Measurements from ENCODE around the gene LDB3.
A peak's percentile ranks its signal among the peaks of the same experiment; 100 is the strongest.

LDB3 gene

GRCh38 chr10:86689146-86689545, 20.8 kb downstream of the LDB3 start:
- DNase-seq = no peak

GRCh38 chr10:86690231-86690630, 21.9 kb downstream of the LDB3 start:
- DNase-seq = no peak

GRCh38 chr10:86690657-86691084, 22.4 kb downstream of the LDB3 start:
- DNase-seq = no peak

GRCh38 chr10:86691333-86692022, 23.2 kb downstream of the LDB3 start:
- no peak for DNase-seq

- DNase-seq = no peak
Observed at GRCh38 chr10:86692023-86692514, 23.8 kb downstream of the LDB3 start.

- DNase-seq = no peak
Observed at GRCh38 chr10:86692664-86693063, 24.4 kb downstream of the LDB3 start.

GRCh38 chr10:86693275-86693674, 25.0 kb downstream of the LDB3 start:
- DNase-seq = no peak

- DNase-seq = peak; percentile 42
Observed at GRCh38 chr10:86693721-86694369, 25.5 kb downstream of the LDB3 start.

GRCh38 chr10:86698207-86698940, 30.1 kb downstream of the LDB3 start:
- DNase-seq = no peak

- no peak for DNase-seq
Observed at GRCh38 chr10:86699125-86699524, 30.8 kb downstream of the LDB3 start.

GRCh38 chr10:86699541-86699940, 31.2 kb downstream of the LDB3 start:
- DNase-seq = no peak

- no peak for DNase-seq
Observed at GRCh38 chr10:86699991-86700840, 31.9 kb downstream of the LDB3 start.

- DNase-seq = no peak
Observed at GRCh38 chr10:86700851-86701617, 32.7 kb downstream of the LDB3 start.

GRCh38 chr10:86703176-86703575, 34.9 kb downstream of the LDB3 start:
- DNase-seq = no peak

- DNase-seq = no peak
Observed at GRCh38 chr10:86705139-86705538, 36.8 kb downstream of the LDB3 start.

GRCh38 chr10:86705905-86706304, 37.6 kb downstream of the LDB3 start:
- DNase-seq = no peak

GRCh38 chr10:86706401-86706841, 38.1 kb downstream of the LDB3 start:
- DNase-seq = no peak

GRCh38 chr10:86706977-86707376, 38.7 kb downstream of the LDB3 start:
- no peak for DNase-seq

- no peak for DNase-seq
Observed at GRCh38 chr10:86707505-86707904, 39.2 kb downstream of the LDB3 start.

- DNase-seq = no peak
Observed at GRCh38 chr10:86708068-86708782, 39.9 kb downstream of the LDB3 start.

- no peak for DNase-seq
Observed at GRCh38 chr10:86708783-86709380, 40.6 kb downstream of the LDB3 start.

Data from suppressor macrophage treated with lipopolysaccharide for 4 hours (primary cell).